Hematopoietic multipotent progenitor cell treated with erythropoietin and hydrocortisone succinate and interleukin-3 and kit ligand, for 15 days (in vitro differentiated cells): Measurements from ENCODE around the gene ZP4.

Experiments
- DNase-seq: peaks from one replicate; pipeline ENCODE4 v3.0.0-alpha.2; 2015; ENCODE audit warnings: low spot score

ZP4 gene, protein sequence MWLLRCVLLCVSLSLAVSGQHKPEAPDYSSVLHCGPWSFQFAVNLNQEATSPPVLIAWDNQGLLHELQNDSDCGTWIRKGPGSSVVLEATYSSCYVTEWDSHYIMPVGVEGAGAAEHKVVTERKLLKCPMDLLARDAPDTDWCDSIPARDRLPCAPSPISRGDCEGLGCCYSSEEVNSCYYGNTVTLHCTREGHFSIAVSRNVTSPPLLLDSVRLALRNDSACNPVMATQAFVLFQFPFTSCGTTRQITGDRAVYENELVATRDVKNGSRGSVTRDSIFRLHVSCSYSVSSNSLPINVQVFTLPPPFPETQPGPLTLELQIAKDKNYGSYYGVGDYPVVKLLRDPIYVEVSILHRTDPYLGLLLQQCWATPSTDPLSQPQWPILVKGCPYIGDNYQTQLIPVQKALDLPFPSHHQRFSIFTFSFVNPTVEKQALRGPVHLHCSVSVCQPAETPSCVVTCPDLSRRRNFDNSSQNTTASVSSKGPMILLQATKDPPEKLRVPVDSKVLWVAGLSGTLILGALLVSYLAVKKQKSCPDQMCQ

DNA sequence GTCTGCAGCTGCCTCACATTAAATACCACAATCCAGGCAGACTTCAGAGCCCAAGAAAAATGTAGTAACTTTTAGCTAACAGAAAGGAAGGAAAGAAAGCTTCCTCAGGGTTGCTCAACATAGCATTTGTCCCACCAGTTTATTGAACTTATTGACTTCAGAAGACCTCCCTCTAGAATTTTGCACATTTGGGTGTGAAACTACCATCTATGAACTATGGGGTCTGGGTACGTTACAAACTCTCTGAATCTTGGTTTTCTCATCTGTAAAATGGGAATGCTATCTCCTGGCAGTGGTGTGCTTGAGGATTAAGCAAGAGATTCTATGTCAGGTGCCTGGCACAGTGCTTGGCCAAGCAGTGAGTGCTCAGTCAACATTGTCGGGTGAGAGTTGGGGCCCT lies at the start of gene ZP4:
TSS of gene ZP4 (minus strand) at position 101 of the 400 bp plus-strand sequence. CDS start 287 bp downstream, outside the sequence.
- no peak for DNase-seq

- no peak for DNase-seq
These were observed 47.8 kb upstream of the ZP4 start for GRCh38 chr1:237938553-237938952.

GRCh38 chr1:237938068-237938467 lies 47.3 kb upstream of the ZP4 start:
- DNase-seq: no peak

DNA sequence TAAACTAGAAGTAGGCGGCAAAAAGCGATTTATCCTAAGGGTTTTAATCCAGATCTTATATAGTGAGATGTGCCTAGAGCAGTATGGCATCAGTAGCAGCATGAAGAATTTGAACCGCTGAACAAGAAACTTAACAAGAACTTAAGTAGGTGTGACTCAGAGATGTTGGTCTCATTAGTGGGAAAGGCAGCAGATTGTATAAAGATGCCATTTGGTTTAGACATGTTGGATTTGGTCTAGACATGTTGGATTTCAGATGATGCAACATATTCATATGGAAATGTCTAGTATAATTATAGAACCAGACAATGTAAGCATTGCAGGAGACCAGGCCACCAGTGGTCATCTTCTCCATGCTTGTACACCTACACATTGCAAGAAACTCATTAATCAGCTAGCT lies 42.1 kb upstream of the ZP4 start:
- DNase-seq: no peak

- no peak for DNase-seq
These were observed 40.9 kb upstream of the ZP4 start for GRCh38 chr1:237931581-237931980.

DNA sequence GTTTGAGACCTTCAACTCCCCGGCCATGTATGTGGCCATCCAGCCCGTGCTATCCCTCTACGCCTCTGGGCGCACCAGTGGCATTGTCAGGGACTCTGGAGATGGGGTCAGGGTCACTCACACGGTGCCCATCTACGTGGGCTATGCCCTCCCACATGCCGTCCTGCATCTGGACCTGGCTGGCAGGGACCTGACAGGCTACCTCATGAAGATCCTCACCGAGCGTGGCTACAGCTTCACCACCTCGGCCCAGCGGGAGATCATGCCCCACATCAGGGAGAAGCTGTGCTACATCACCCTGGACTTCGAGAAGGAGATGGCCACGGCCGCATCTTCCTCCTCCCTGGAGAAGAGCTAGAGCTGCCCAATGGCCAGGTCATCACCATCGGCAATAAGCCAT lies 36.5 kb upstream of the ZP4 start:
- no peak for DNase-seq

GRCh38 chr1:237921306-237921705 lies 30.6 kb upstream of the ZP4 start:
- DNase-seq: no peak

DNA sequence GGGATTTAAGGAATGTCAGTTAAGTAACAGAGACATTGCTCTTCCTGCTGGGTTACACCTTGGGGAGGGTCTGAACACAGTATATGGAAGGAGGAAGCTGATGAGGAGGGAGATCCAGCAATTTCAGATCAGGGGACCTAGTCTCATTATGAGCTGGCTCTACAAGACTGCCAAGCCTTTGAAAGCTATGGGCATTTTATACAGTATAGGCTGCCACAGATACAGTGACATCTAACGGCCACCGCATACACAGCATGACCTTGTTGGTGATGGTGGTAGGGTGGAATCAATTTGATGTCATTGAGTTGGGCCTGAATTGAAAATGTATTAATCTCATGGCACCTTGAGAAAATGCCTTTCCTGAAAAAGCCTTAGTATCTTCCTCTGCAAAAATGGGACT lies 22.6 kb upstream of the ZP4 start:
- no peak for DNase-seq

DNA sequence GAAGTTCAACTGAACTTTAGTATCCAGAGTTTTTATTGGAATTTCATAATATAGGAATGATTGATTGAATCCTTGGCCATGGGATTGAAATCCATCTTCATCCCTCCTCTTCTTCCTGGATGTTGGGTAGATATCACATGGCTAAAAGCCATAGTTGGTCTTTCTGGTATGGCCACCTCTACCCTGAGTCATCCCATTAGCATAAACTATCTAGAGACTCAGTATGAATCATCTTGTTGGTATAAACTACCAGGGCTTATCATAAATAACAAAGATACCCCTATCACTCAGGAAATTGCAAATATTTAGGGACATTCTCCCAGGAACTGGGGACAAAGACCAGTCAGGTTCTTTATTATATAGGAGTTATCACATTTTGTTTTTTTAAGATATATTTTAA lies 21.2 kb upstream of the ZP4 start:
- DNase-seq: no peak

DNA sequence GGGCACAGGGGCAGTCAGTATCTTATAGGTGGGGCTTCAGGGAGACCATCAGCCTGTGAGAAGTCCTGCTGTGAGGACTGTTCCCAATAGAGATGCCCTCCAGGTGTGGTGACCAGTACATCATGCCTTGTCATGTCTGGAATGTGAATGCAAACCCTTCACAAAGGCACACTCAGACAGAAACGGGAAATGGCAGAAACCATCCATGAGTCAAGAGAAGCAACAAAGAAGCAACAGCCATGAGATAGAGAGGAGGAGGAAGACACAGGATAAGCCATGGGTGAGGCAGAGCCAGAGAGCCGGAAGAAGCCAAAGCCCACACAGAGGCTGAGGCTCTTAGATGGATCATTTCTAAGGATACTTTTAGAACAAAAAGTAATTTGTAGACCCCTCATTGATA lies 20.1 kb upstream of the ZP4 start:
- no peak for DNase-seq

DNA sequence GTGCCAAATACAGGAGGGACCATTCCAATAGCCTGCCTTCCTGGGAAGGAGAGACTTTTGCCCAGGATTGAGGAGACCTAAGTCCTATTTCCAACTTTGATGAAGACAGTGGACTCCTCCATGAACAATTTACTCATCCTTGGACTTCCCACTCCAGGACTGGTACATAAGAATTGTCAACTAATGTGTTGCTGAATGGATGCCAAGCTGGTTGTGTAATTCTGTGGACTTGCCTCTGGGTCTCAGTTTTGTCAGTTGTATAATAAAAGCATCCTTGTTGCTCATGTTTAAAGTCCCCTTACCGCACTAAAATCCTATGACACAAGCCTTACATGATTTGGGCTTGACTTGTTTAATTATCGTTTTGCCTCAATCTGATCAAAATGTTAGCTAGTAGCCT lies 13.2 kb upstream of the ZP4 start:
- DNase-seq: no peak

DNA sequence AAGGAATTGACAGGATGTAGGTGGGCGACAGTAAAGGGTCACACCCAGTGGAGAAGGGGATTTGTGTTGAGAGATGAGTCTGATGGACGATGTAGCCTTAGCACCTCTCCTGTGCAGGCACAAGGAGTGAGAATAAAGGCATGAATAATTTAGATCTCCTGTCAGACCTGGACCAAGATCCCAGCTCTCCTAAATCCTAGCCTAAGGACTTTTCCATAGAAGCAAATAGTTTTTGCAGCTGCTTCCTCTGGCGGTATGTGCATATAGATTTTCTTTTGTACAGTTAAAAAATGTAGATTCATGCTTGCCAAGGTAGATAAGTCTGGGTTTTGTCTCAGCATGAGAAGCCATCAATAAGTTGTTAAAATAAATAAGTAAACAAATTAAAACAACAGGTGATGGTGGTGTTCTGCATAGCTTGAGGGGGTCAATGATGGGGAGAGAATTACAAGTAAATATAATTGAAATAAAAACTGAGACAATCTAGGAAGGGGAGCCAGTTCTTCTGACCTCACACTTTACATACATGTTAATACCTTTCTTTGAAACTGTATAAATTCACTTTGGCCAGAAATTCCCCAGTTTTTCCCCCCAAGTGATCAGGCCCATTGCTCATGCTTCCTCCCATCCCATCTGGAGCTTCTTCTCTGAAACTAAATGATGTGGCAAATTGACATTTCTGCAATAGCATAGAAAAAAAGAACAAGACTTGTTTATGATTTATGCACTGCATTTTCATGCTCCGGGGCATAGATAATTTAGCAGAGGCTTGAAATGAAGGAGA lies 12.4 kb upstream of the ZP4 start:
- no peak for DNase-seq

GRCh38 chr1:237901299-237901934 lies 10.7 kb upstream of the ZP4 start:
- no peak for DNase-seq

GRCh38 chr1:237895630-237896029 lies 4.9 kb upstream of the ZP4 start:
- no peak for DNase-seq

GRCh38 chr1:237894131-237894530 lies 3.4 kb upstream of the ZP4 start:
- DNase-seq: no peak

GRCh38 chr1:237891979-237892378 lies 1.3 kb upstream of the ZP4 start:
- DNase-seq: no peak

GRCh38 chr1:237891266-237891665 lies 544 bp upstream of the ZP4 start:
- DNase-seq: no peak

GRCh38 chr1:237890416-237890815 lies 306 bp downstream of the ZP4 start:
- no peak for DNase-seq

DNA sequence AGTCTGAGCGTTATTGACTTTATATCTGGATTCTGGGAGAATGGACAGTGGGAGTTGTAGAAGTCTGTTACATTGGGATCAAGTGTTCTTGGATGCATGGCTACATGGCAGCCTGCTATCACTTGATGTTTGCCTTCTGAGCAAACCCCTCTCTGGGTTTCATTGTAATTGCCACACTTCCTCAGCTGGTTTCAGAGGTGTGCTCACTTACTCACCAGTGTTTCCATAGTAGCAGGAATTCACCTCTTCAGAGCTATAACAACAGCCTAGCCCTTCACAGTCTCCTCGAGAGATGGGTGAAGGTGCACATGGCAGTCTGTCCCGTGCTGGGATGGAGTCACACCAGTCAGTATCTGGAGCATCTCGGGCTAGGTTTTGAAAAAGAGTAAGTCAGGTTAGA lies 2.6 kb downstream of the ZP4 start:
- DNase-seq: no peak

GRCh38 chr1:237887542-237887941 lies 3.2 kb downstream of the ZP4 start:
- DNase-seq: no peak

DNA sequence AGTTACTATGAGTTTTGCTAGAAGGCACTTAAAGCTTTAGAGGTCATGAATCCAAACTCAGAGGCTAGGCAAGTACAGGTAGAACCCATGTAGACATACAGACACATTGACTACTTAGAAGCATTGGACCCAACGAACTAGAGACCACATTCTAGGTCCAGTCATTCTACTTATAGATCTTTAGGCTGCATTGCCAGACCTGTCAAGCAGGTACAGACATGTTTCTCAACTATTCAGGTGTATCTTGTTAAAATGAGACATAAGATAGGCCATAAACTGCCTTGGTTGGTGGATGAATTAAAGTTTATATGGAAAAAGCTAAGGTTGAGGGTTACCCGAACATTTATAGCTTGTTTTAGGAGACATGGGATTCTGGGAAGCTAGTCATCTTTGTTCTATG lies 6.5 kb downstream of the ZP4 start:
- no peak for DNase-seq

- no peak for DNase-seq
These were observed 11.5 kb downstream of the ZP4 start for GRCh38 chr1:237879195-237879594.

DNA sequence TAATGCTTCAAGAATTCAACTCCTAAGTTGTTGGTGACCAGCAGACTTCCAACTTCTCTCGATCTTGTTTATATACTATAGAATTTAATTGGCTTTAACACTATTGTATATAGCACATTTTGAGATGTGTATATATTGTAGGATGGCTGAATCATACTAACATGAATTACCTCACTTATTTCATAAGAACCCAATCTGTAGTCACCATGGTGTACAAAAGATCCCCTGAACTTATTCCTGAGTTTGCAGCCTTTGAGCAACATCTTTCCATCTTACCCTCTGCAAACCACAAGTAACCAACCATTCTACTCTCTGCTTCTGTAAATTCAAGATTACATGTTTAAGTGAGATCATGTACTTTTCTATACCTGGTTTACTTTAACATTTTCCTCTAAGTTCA lies 12.3 kb downstream of the ZP4 start:
- no peak for DNase-seq
